ENCODE measurements around the gene SAP30.

SAP30 gene

GRCh38 chr4:173405840-173406606, 35.3 kb downstream of the SAP30 start:
- DNase-seq: no peak
- in situ Hi-C loops (cut with HindIII; ENCODE audit: low pct_ligation_motif_present, low pct_unique_long_range_greater_than_20kb, low sequenced_read_pairs): no loop called here

GRCh38 chr4:173410079-173410478, 39.3 kb downstream of the SAP30 start:
- in situ Hi-C loops (cut with HindIII; ENCODE audit: low pct_ligation_motif_present, low pct_unique_long_range_greater_than_20kb, low sequenced_read_pairs): no loop called here
- no peak for DNase-seq

GRCh38 chr4:173411106-173411693, 40.4 kb downstream of the SAP30 start:
- DNase-seq: no peak
- in situ Hi-C loops (cut with HindIII; ENCODE audit: low pct_ligation_motif_present, low pct_unique_long_range_greater_than_20kb, low sequenced_read_pairs): no loop called here

- in situ Hi-C loops (cut with HindIII; ENCODE audit: low pct_ligation_motif_present, low pct_unique_long_range_greater_than_20kb, low sequenced_read_pairs): no loop called here
- DNase-seq: no peak
Observed at GRCh38 chr4:173413036-173413435, 42.3 kb downstream of the SAP30 start.

DNA sequence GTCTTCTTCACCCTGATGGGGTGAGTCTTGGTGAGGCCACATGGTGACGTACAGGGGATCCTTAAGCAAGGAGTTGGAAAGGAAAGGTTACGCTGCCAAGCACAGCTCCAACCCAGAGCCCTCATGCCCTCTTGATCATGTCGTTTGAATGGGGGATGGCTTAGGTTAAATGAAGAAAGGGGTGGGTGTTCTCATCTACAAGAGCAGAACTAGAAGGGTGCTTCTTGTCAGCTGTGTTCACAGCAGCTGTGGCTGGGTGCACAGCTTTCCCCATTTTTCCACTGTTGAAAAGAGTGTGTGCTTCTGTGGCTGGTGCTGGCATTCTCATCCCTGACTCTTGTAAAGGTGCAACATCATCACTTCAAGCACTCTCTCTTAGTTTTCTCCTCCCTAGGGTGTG, 43.7 kb downstream of the SAP30 start:
- in situ Hi-C loops (cut with HindIII; ENCODE audit: low pct_ligation_motif_present, low pct_unique_long_range_greater_than_20kb, low sequenced_read_pairs): no loop called here
- DNase-seq: no peak

DNA sequence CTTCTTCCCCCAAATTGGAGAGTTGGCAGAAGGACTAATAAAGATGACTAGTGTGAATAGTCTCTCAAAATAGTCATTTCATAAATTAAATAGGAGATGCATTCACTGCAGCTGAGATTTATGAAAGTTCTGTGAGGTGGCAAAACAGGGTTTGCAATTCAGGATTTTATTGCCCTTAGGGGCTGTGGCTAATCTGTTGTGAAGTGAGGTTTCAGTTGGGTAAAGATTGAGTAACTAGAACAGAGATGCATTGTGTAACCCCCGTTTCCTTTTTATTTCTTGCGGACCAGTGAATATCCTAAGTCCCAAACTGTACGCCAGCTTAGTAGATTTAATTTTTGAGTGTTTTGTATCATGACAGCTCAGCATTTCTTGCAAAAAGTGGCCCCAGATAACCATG, 44.3 kb downstream of the SAP30 start:
- no peak for DNase-seq
- in situ Hi-C loops (cut with HindIII; ENCODE audit: low pct_ligation_motif_present, low pct_unique_long_range_greater_than_20kb, low sequenced_read_pairs): no loop called here

- in situ Hi-C loops (cut with HindIII; ENCODE audit: low pct_ligation_motif_present, low pct_unique_long_range_greater_than_20kb, low sequenced_read_pairs): no loop called here
- no peak for DNase-seq
Observed at GRCh38 chr4:173415885-173416653, 45.3 kb downstream of the SAP30 start.

GRCh38 chr4:173417833-173418232, 47.1 kb downstream of the SAP30 start:
- in situ Hi-C loops (cut with HindIII; ENCODE audit: low pct_ligation_motif_present, low pct_unique_long_range_greater_than_20kb, low sequenced_read_pairs): no loop called here
- DNase-seq: no peak

- in situ Hi-C loops (cut with HindIII; ENCODE audit: low pct_ligation_motif_present, low pct_unique_long_range_greater_than_20kb, low sequenced_read_pairs): no loop called here
- DNase-seq: no peak
Observed at GRCh38 chr4:173418639-173419038, 47.9 kb downstream of the SAP30 start.

GRCh38 chr4:173420324-173420752, 49.6 kb downstream of the SAP30 start:
- in situ Hi-C loops (cut with HindIII; ENCODE audit: low pct_ligation_motif_present, low pct_unique_long_range_greater_than_20kb, low sequenced_read_pairs): no loop called here
- DNase-seq: peak; percentile 24

GRCh38 chr4:173420801-173421200, 50.0 kb downstream of the SAP30 start:
- DNase-seq: no peak
- in situ Hi-C loops (cut with HindIII; ENCODE audit: low pct_ligation_motif_present, low pct_unique_long_range_greater_than_20kb, low sequenced_read_pairs): no loop called here

GRCh38 chr4:173424899-173425805, 54.4 kb downstream of the SAP30 start:
- no peak for DNase-seq
- in situ Hi-C loops (cut with HindIII; ENCODE audit: low pct_ligation_motif_present, low pct_unique_long_range_greater_than_20kb, low sequenced_read_pairs): no loop called here

DNA sequence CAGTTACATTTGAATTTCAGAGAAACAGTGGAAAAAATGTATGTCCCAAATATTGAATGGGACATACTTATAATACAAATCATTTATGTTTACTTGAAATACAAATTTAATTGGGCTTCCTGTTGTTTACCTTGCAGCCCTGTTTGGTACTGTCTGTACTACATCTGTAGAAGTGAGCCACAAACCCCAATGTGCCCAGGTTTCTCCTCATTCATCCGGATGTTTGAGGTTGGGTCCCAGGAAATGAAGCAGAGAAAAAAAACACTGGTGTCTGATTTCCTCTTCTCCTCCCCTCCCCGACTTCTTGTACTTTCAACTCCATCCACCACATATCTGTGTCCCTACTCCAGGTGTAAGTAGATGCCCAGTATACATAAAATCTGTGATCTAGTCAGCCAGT, 55.3 kb downstream of the SAP30 start:
- DNase-seq: no peak
- in situ Hi-C loops (cut with HindIII; ENCODE audit: low pct_ligation_motif_present, low pct_unique_long_range_greater_than_20kb, low sequenced_read_pairs): no loop called here

Data from ACHN (cell line).